Endothelial cell of umbilical vein (primary cell): Measurements from ENCODE around the gene HPSE2. TPM values are rescaled to one million over a fixed set of nuclear protein-coding genes. Genes with fewer than 3 reads are reported as not detected.

Experiments used
- BruUV-seq: library from RNA; stranded (reverse); fragments of 400-500 nt; replicated peaks from 2 replicates; lab custom pipeline; 2021; lab: Mats Ljungman, UMichigan
- CTCF ChIA-PET: fragments of 300-600, 350-600 bp; sonication (Branson Sonifier 250); formaldehyde crosslinking; loops from one replicate; lab custom pipeline; 2021; ENCODE audit warnings: antibody characterized with exemption, inconsistent platforms; lab: Charles Lee
- POLR2A ChIA-PET: fragments of 300-600, 350-600 bp; sonication (Branson Sonifier 250); formaldehyde crosslinking; loops from one replicate; lab custom pipeline; 2021; ENCODE audit warnings: antibody characterized with exemption, inconsistent platforms; lab: Charles Lee
- DNase-seq: peaks from one replicate; pipeline ENCODE4 v3.0.0-alpha.2; 2011; ENCODE audit warnings: low read depth, low spot score
- FAIRE-seq: peaks from 2 replicates; lab custom pipeline; 2011; peaks lifted over from hg19 to GRCh38; lab: Jason Lieb, UNC
- H2AFZ ChIP-seq: 2 replicates; pipeline ENCODE4 v1.6.0; 2012; ENCODE audit warnings: low read depth, low read length, control low read depth, inconsistent platforms
- H3K27ac ChIP-seq: 2 replicates; pipeline ENCODE4 v1.5.1; 2011; ENCODE audit warnings: low read depth, mild to moderate bottlenecking, control low read depth, low read length, moderate library complexity; ENCODE audit not compliant: insufficient read depth
- H3K27me3 ChIP-seq, 2 experiments: 2 replicates each; pipeline versions ENCODE4 v1.6.0 to v1.6.1; 2011; ENCODE audit warnings: low read length in 2 of 2, mixed read lengths in 1 of 2; ENCODE audit not compliant: control insufficient read depth in 2 of 2, insufficient read depth in 2 of 2
- H3K36me3 ChIP-seq, 2 experiments: 2 replicates in 1 of 2; 3 replicates in 1 of 2; pipeline ENCODE4 v1.5.1; 2011; ENCODE audit warnings: low read length in 2 of 2, mild to moderate bottlenecking in 1 of 2, moderate library complexity in 1 of 2; ENCODE audit not compliant: control insufficient read depth in 2 of 2, insufficient read depth in 2 of 2; ENCODE audit errors: extremely low read depth in 1 of 2
- H3K4me1 ChIP-seq: 3 replicates; pipeline ENCODE4 v1.5.1; 2011; ENCODE audit warnings: mild to moderate bottlenecking, low read length; ENCODE audit not compliant: control insufficient read depth, insufficient read depth; ENCODE audit errors: extremely low read depth
- H3K4me2 ChIP-seq: 2 replicates; pipeline ENCODE4 v1.6.1; 2011; ENCODE audit warnings: low read length, control low read depth, mixed read lengths; ENCODE audit not compliant: insufficient read depth
- H3K4me3 ChIP-seq, 3 experiments: fragments of 200-600 bp in 1 of 3; sonication (generic), shearing (Covaris generic) in 1 of 3; replicated peaks in 1 of 3; 2 replicates each; pipeline ENCODE4 v1.5.1; 2011 to 2016; ENCODE audit warnings: control low read depth in 3 of 3, low read length in 3 of 3, mild to moderate bottlenecking in 2 of 3, inconsistent platforms in 1 of 3, low read depth in 1 of 3, moderate library complexity in 1 of 3; ENCODE audit not compliant: insufficient read depth in 1 of 3
- H3K79me2 ChIP-seq: 2 replicates; pipeline ENCODE4 v1.6.0; 2012; ENCODE audit warnings: low read length, inconsistent platforms; ENCODE audit not compliant: control insufficient read depth, insufficient read depth
- H3K9ac ChIP-seq: replicated peaks from 2 replicates; pipeline ENCODE3; 2011; ENCODE audit warnings: low read length, control low read depth; ENCODE audit not compliant: insufficient read depth; ENCODE audit errors: extremely low read depth
- H3K9me1 ChIP-seq: replicated peaks from 3 replicates; pipeline ENCODE4 v1.6.0; 2011; ENCODE audit warnings: mild to moderate bottlenecking, low read length; ENCODE audit not compliant: control insufficient read depth, insufficient read depth; ENCODE audit errors: extremely low read depth
- H3K9me3 ChIP-seq: replicated peaks from 2 replicates; pipeline ENCODE4 v1.5.1; 2012; ENCODE audit warnings: low read length, inconsistent platforms; ENCODE audit not compliant: control insufficient read depth, insufficient read depth
- H4K20me1 ChIP-seq: replicated peaks from 2 replicates; pipeline ENCODE3; 2011; ENCODE audit warnings: mild to moderate bottlenecking, low read length; ENCODE audit not compliant: control insufficient read depth, insufficient read depth; ENCODE audit errors: extremely low read depth
- EZH2 ChIP-seq: IDR thresholded peaks from 2 replicates; pipeline ENCODE4 v1.6.1; 2012; ENCODE audit warnings: borderline replicate concordance, low read depth, mild to moderate bottlenecking, moderate library complexity, low read length, inconsistent platforms; ENCODE audit not compliant: severe bottlenecking
- FOS ChIP-seq: IDR thresholded peaks from 2 replicates; pipeline ENCODE4 v1.6.1; 2011; ENCODE audit warnings: mild to moderate bottlenecking, low read length, moderate library complexity, borderline replicate concordance; ENCODE audit not compliant: insufficient read depth
- GATA2 ChIP-seq: IDR thresholded peaks from 2 replicates; pipeline ENCODE4 v1.7.0; 2011; ENCODE audit warnings: low read depth, mild to moderate bottlenecking, moderate library complexity, mixed read lengths, low read length; ENCODE audit not compliant: insufficient read length, insufficient read depth
- JUN ChIP-seq: IDR thresholded peaks from 2 replicates; pipeline ENCODE4 v1.6.1; 2011; ENCODE audit warnings: borderline replicate concordance, low read depth; ENCODE audit not compliant: insufficient read length, insufficient read depth
- MAX ChIP-seq: IDR thresholded peaks from 2 replicates; pipeline ENCODE4 v1.6.1; 2011; ENCODE audit not compliant: insufficient read depth, insufficient read length
- MYC ChIP-seq: IDR thresholded peaks from one replicate; pipeline ENCODE4 v1.6.1; 2011; ENCODE audit warnings: mild to moderate bottlenecking, low read depth, low read length
- POLR2A ChIP-seq: IDR thresholded peaks from 2 replicates; pipeline ENCODE4 v1.6.1; 2012; ENCODE audit warnings: low read depth, mild to moderate bottlenecking, control low read depth, low read length
- POLR2AphosphoS5 ChIP-seq: IDR thresholded peaks from 2 replicates; pipeline ENCODE4 v1.6.1; 2012; ENCODE audit warnings: low read depth, mild to moderate bottlenecking, control low read depth, low read length, moderate library complexity; ENCODE audit not compliant: insufficient read depth
- dilution Hi-C: fragments of 300-500 bp; cut with MboI; formaldehyde crosslinking; loops from one replicate; pipeline ENCODE4 v1.15.0; 2019; ENCODE audit warnings: low sequenced_read_pairs; ENCODE audit not compliant: extremely low pct_ligation_motif_present
- intact Hi-C: fragments of 100-400 bp; cut with micrococcal nuclease; formaldehyde crosslinking; loops from one replicate; pipeline ENCODE4 v1.10.0; 2022
- polyA plus RNA-seq, 4 experiments: library from polyadenylated mRNA; depleted of rRNA in 3 of 4; stranded (reverse) in 3 of 4; unstranded in 1 of 4; fragments of >200 nt; gene quantifications; 2 replicates each; pipeline versions ENCODE4 v1.2.1 to v1.2.3, GENCODE V29; 2011 to 2012; ENCODE audit warnings: missing spikeins in 1 of 4
- total RNA-seq: library from RNA; stranded (reverse); gene quantifications from 2 replicates; pipeline ENCODE4 v1.2.3, GENCODE V29; 2021
- TF ChIP-seq, protein P1 (sequence below), 2 donors: IDR thresholded peaks; 1 replicate in 1 of 2; 2 replicates in 1 of 2; pipeline ENCODE4 v1.5.1; 2011; ENCODE audit warnings: low read length in 2 of 2, mild to moderate bottlenecking in 2 of 2, moderate library complexity in 2 of 2, control low read depth in 1 of 2, inconsistent platforms in 1 of 2, low read depth in 1 of 2; ENCODE audit not compliant: insufficient read depth in 1 of 2; ENCODE audit errors: extremely low read depth in 1 of 2

The HPSE2 gene
- total and polyA plus RNA-seq, 2 donors (not counting 3 experiments of a cell fraction or from before 2014, with no cell fraction given), result not detected

DNA sequence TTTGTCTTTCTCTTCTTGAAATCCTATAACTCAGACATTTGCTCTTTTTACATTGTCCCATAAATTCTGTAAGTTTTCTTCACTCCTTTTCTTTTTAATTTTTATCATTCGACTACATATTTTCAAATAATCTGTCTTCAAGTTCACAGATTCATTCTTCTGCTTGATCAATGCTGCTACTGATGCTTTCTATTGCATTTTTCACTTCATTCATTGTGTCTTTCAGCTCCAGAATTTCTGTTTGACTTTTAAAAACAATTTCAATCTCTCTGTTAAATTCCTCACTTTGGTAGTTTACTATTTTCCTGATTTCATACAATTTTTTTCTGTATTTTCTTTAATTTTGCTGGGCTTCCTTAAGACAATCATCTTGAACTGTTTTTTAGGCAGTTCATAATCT is 230.4 kb downstream of the HPSE2 start:
- POLR2A ChIA-PET, result no interaction called here
- H3K4me3 ChIP-seq, result no peak overlapping the region
- BruUV-seq, result no TSS peak
- H4K20me1 ChIP-seq, result no peaks in the 10 kb centered on the region
- DNase-seq (no peak), FAIRE-seq (no peak)
- H3K4me2 ChIP-seq, result no peak overlapping the region
- H2AFZ ChIP-seq, result no peak overlapping the region
- H3K79me2 ChIP-seq, result no peaks in the 10 kb centered on the region
- H3K9me1 ChIP-seq, result no peaks in the 10 kb centered on the region
- H3K9ac ChIP-seq, result no peak overlapping the region
- intact Hi-C loops (no loop called here), dilution Hi-C loops (no loop called here)
- CTCF ChIA-PET, result no interaction called here
- H3K27ac ChIP-seq, result no peak overlapping the region
- H3K36me3 ChIP-seq, result no peaks in the 10 kb centered on the region
- H3K27me3 ChIP-seq, result no peaks in the 10 kb centered on the region
- no peaks in the 10 kb centered on the region for H3K4me1 ChIP-seq
- TF ChIP-seq POLR2AphosphoS5, result no peak
- H3K9me3 ChIP-seq, result peaks cover 8% of the 10 kb centered on the region

DNA sequence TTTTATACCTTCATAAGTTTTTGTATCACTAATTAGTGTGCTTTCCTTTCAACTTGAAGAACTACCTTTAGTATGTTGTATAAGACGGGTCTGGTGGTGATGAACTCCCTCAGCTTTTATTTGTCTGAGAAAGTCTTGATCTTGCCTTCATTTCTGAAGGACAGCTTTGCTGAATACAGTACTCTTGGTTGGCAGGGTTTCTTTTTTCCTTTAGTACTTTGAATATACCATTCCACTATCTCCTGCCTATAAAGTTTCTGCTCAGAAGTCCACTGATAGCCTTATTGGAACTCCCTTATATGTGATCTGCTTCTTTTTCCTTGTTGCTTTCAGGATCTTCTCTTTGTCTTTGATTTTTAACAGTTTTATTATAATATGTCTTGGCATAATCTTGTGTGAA is 230.9 kb downstream of the HPSE2 start:
- FAIRE-seq (no peak), DNase-seq (no peak)
- H3K9me3 ChIP-seq, result peaks cover 8% of the 10 kb centered on the region
- dilution Hi-C loops (no loop called here), intact Hi-C loops (no loop called here)
- no peak overlapping the region for H2AFZ ChIP-seq
- H3K4me2 ChIP-seq, result no peak overlapping the region
- TF ChIP-seq FOS (no peak), MYC (no peak), MAX (no peak), EZH2 (no peak), GATA2 (no peak), JUN (no peak), POLR2A (no peak), POLR2AphosphoS5 (no peak)
- TF ChIP-seq, protein P1, sequence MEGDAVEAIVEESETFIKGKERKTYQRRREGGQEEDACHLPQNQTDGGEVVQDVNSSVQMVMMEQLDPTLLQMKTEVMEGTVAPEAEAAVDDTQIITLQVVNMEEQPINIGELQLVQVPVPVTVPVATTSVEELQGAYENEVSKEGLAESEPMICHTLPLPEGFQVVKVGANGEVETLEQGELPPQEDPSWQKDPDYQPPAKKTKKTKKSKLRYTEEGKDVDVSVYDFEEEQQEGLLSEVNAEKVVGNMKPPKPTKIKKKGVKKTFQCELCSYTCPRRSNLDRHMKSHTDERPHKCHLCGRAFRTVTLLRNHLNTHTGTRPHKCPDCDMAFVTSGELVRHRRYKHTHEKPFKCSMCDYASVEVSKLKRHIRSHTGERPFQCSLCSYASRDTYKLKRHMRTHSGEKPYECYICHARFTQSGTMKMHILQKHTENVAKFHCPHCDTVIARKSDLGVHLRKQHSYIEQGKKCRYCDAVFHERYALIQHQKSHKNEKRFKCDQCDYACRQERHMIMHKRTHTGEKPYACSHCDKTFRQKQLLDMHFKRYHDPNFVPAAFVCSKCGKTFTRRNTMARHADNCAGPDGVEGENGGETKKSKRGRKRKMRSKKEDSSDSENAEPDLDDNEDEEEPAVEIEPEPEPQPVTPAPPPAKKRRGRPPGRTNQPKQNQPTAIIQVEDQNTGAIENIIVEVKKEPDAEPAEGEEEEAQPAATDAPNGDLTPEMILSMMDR (IDR thresholded peaks at IDR 0.05; ENCODE audit: extremely low read depth in 1 of 2, insufficient read depth in 1 of 2, low read depth in 1 of 2, low read length in 2 of 2), result no peak
- H3K36me3 ChIP-seq, result no peaks in the 10 kb centered on the region
- H4K20me1 ChIP-seq, result no peaks in the 10 kb centered on the region
- ChIA-PET POLR2A (no interaction called here), CTCF (no interaction called here)
- no peak overlapping the region for H3K9ac ChIP-seq
- no peak overlapping the region for H3K27ac ChIP-seq
- no peaks in the 10 kb centered on the region for H3K79me2 ChIP-seq
- H3K9me1 ChIP-seq, result no peaks in the 10 kb centered on the region
- no TSS peak for BruUV-seq
- no peaks in the 10 kb centered on the region for H3K27me3 ChIP-seq
- H3K4me3 ChIP-seq, result no peak overlapping the region
- no peaks in the 10 kb centered on the region for H3K4me1 ChIP-seq
